Omental fat pad (tissue), 4 donors: ENCODE measurements around the gene KIF3C. TPM values are rescaled to one million over a fixed set of nuclear protein-coding genes. Genes with fewer than 3 reads are reported as not detected.

Source experiments
- ATAC-seq: fragments of 150-250 bp; one replicate; pipeline ENCODE4 v1.9.1; 2016; ENCODE audit warnings: mild to moderate bottlenecking, moderate library complexity; ENCODE audit not compliant: low FRiP score
- DNase-seq: peaks from one replicate; pipeline ENCODE4 v3.0.0-alpha.2; 2019; ENCODE audit warnings: low spot score
- CTCF ChIP-seq, 3 donors: fragments of 450-650 bp; IDR thresholded peaks; one replicate each; pipeline ENCODE4 v1.5.1; 2016 to 2017; ENCODE audit warnings: antibody characterized with exemption in 3 of 3, mild to moderate bottlenecking in 3 of 3, moderate library complexity in 2 of 3
- total RNA-seq, 4 donors: library from RNA; depleted of rRNA; stranded (reverse); fragments of >200 nt; gene quantifications; one replicate each; pipeline ENCODE4 v1.1.0, GENCODE V29; 2016

The KIF3C gene
- total RNA-seq, 4 donors from 2014 or later = 1.2 to 6.2 (median 2.7) TPM

- ATAC-seq (no peak), DNase-seq (no peak)
- no peak for TF ChIP-seq CTCF (IDR thresholded peaks at IDR 0.05)
Measured at GRCh38 chr2:25983735-25984134, 1.4 kb upstream of the KIF3C start.

- DNase-seq = no peak
- no peak for ATAC-seq
- TF ChIP-seq CTCF (IDR thresholded peaks at IDR 0.05) = no peak
Measured at GRCh38 chr2:25982968-25983280, 627 bp upstream of the KIF3C start.

- no peak for DNase-seq
Measured at GRCh38 chr2:25981596-25982272, 563 bp downstream of the KIF3C start.

GRCh38 chr2:25980951-25981350 is 1.3 kb downstream of the KIF3C start:
- TF ChIP-seq CTCF (IDR thresholded peaks at IDR 0.05) = no peak
- DNase-seq (no peak), ATAC-seq (no peak)

More at GRCh38 chr2:25981596-25982272, 563 bp downstream of the KIF3C start:
- no peak for TF ChIP-seq CTCF (IDR thresholded peaks at IDR 0.05)
- peak; percentile 45 for ATAC-seq

GRCh38 chr2:25980076-25980887 is 2.0 kb downstream of the KIF3C start:
- DNase-seq (no peak), ATAC-seq (no peak)
- TF ChIP-seq CTCF (IDR thresholded peaks at IDR 0.05) = no peak

GRCh38 chr2:25979001-25979400 is 3.3 kb downstream of the KIF3C start:
- DNase-seq = no peak
- TF ChIP-seq CTCF (IDR thresholded peaks at IDR 0.05) = no peak
- no peak for ATAC-seq

GRCh38 chr2:25977768-25978167 is 4.5 kb downstream of the KIF3C start:
- no peak for DNase-seq
- no peak for TF ChIP-seq CTCF (IDR thresholded peaks at IDR 0.05)
- no peak for ATAC-seq
